SJCRH30 (cell line): Measurements from ENCODE around the gene CFAP157. TPM values are rescaled to one million over a fixed set of nuclear protein-coding genes. Genes with fewer than 3 reads are reported as not detected.

Experiments used
- DNase-seq, 2 experiments: peaks; one replicate each; pipeline ENCODE4 v3.0.0-alpha.2; 2015 to 2020
- H3K27ac ChIP-seq: fragments of 250-450 bp; sonication (Bioruptor Pico); 2 replicates; pipeline ENCODE4 v1.5.1; 2020; ENCODE audit warnings: mild to moderate bottlenecking, moderate library complexity
- H3K27me3 ChIP-seq: fragments of 250-450 bp; sonication (Bioruptor Pico); 2 replicates; pipeline ENCODE4 v1.5.1; 2020; ENCODE audit warnings: mild to moderate bottlenecking, moderate library complexity
- H3K36me3 ChIP-seq: fragments of 250-450 bp; sonication (Bioruptor Pico); 2 replicates; pipeline ENCODE4 v1.5.1; 2020; ENCODE audit warnings: mild to moderate bottlenecking, moderate library complexity
- H3K4me1 ChIP-seq: fragments of 250-450 bp; sonication (Bioruptor Pico); 2 replicates; pipeline ENCODE4 v1.5.1; 2020; ENCODE audit warnings: mild to moderate bottlenecking, moderate library complexity
- H3K4me3 ChIP-seq: fragments of 250-450 bp; sonication (Bioruptor Pico); 2 replicates; pipeline ENCODE4 v1.5.1; 2020; ENCODE audit warnings: mild to moderate bottlenecking, moderate library complexity
- H3K9me3 ChIP-seq: fragments of 250-450 bp; sonication (Bioruptor Pico); replicated peaks from 2 replicates; pipeline ENCODE4 v1.5.1; 2020; ENCODE audit warnings: mild to moderate bottlenecking, moderate library complexity
- total RNA-seq: library from RNA; depleted of rRNA; stranded (reverse); fragments of >200 nt; shearing (Covaris generic); gene quantifications from 2 replicates; pipeline ENCODE4 v1.2.3, GENCODE V29; 2014

CFAP157 gene
- total RNA-seq, 1 experiment from 2014 or later: not detected

DNA sequence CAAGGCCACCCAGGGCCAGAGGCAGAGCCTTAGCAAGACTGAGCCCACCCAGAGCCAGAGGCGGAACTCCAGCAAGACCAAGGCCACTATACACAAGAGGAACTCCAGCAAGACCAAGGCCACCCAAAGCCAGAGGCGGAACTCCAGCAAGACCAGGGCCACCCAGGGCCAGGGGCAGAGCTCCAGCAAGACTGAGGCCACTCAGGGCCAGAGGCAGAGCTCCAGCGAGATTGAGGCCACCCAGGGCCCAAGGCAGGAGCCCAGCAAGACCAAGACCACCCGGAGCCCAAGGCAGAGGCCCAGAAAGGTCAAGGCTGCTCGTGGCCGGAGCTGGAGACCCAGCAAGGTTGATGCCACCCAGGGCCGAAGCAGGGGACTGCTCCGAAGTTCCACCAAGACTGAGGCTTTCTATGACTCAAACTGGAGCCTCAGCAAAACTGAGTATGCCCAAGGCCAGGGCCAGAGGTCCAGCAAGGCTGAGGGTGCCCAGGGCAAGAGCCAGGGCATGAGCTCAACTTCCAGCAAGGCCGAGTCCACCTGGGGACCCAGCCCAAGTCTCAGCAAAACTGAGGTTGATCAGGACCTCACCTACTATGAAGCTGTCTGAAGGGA, 24.1 kb downstream of the CFAP157 start:
- Histone ChIP-seq H3K36me3 (no peaks in the 10 kb centered on the region), H3K4me1 (no peaks in the 10 kb centered on the region; the same call in 1 of the 2 replicates), H3K27ac (no peak overlapping the region), H3K27me3 (peaks cover 15% of the 10 kb centered on the region; the same call in 1 of the 2 replicates), H3K4me3 (no peak overlapping the region), H3K9me3 (no peaks in the 10 kb centered on the region)
- no peak for DNase-seq

GRCh38 chr9:127731938-127732337, 25.1 kb downstream of the CFAP157 start:
- DNase-seq: no peak
- Histone ChIP-seq H3K27ac (no peak overlapping the region), H3K36me3 (no peaks in the 10 kb centered on the region), H3K9me3 (no peaks in the 10 kb centered on the region), H3K27me3 (peaks cover 15% of the 10 kb centered on the region; the same call in 1 of the 2 replicates), H3K4me3 (no peak overlapping the region), H3K4me1 (peaks cover 4% of the 10 kb centered on the region; the same call in 1 of the 2 replicates)

GRCh38 chr9:127732444-127732843, 25.7 kb downstream of the CFAP157 start:
- peaks cover 15% of the 10 kb centered on the region; the same call in 1 of the 2 replicates for H3K27me3 ChIP-seq
- no peak for DNase-seq
- no peak overlapping the region for H3K4me3 ChIP-seq
- H3K27ac ChIP-seq: no peak overlapping the region
- no peaks in the 10 kb centered on the region for H3K9me3 ChIP-seq
- peaks cover 4% of the 10 kb centered on the region; the same call in 1 of the 2 replicates for H3K4me1 ChIP-seq
- no peaks in the 10 kb centered on the region for H3K36me3 ChIP-seq

GRCh38 chr9:127733614-127734013, 26.8 kb downstream of the CFAP157 start:
- H3K36me3 ChIP-seq: no peaks in the 10 kb centered on the region
- H3K9me3 ChIP-seq: no peaks in the 10 kb centered on the region
- H3K27me3 ChIP-seq: peaks cover 15% of the 10 kb centered on the region; the same call in 1 of the 2 replicates
- H3K4me3 ChIP-seq: no peak overlapping the region
- H3K4me1 ChIP-seq: peaks cover 4% of the 10 kb centered on the region; the same call in 1 of the 2 replicates
- DNase-seq: no peak
- no peak overlapping the region for H3K27ac ChIP-seq

DNA sequence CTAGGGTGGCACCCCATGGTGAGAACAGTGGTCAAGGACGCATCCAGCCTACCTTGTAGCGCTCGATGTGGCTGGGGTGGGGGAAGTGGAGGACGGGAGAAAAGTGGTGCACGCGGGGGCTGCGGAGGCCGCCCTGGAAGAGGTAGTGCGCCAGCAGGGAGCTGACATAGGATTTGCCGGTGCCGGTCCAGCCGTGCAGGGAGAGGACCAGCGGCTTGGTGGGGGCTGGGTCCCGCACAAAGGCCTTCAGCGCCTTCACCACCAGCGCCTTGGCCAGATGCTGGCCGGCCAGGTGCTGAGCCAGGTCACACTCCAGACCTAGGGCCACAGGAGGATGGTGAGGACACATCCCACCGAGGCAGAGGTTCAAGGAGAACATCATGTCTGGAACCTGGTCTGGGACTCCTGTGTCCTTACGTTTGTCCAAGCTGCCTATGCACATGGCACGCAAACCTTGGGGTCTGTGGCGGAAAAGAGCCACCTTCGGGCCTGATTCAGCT, 27.5 kb downstream of the CFAP157 start:
- Histone ChIP-seq H3K4me3 (peak overlapping the region; percentile 74), H3K4me1 (peaks cover 4% of the 10 kb centered on the region; the same call in 1 of the 2 replicates), H3K9me3 (no peaks in the 10 kb centered on the region), H3K27me3 (peaks cover 9% of the 10 kb centered on the region; the same call in 1 of the 2 replicates), H3K27ac (no peak overlapping the region), H3K36me3 (no peaks in the 10 kb centered on the region)
- no peak for DNase-seq

GRCh38 chr9:127734747-127735529, 28.1 kb downstream of the CFAP157 start, which contains the start of gene TOR2A:
Gene TOR2A, minus strand, starts transcription at chr9:127735294. Its CDS starts 24 bp downstream, at chr9:127735270.
- Histone ChIP-seq H3K4me3 (peak within 1 kb of the TSS; percentile 74), H3K36me3 (no peaks in the 10 kb centered on the region), H3K27me3 (peaks cover 3% of the 10 kb centered on the region; the same call in 1 of the 2 replicates), H3K27ac (peak within 1 kb of the TSS; percentile 42; the same call in 1 of the 2 replicates), H3K9me3 (no peaks in the 10 kb centered on the region), H3K4me1 (peaks cover 4% of the 10 kb centered on the region; the same call in 1 of the 2 replicates)
- DNase-seq: peak; percentile 98 to 99

DNA sequence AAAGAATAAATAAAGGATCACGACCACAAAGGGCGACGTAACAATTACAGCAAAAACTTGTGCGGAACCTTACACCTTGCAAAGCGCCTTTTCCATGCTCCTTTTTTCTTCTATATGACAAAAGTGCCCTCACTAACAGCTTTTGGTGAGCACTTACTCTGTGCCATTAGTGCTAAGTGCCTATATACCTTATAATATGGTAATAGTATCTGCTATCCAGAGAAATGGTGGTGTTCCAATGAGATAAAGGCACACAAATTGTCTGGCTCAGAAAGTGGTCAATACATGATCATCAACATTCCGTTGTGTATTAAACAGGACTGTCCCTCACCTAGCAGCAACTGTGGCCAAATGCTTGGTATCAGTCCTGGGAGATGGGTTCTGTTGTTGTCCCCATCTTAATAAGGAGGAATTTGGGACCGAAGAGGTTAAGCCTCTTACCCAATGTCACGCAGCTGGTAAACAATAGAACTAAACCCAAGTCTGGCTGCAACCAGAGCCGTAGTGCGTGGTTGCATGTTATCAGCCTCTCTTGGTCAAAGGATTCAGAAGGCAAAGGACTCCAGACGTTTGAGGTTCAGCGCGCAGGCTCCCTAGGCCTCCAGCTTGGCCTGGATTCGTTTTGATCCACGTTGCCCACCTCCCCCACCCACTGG, 28.9 kb downstream of the CFAP157 start:
- Histone ChIP-seq H3K36me3 (no peaks in the 10 kb centered on the region), H3K27me3 (no peaks in the 10 kb centered on the region), H3K9me3 (no peaks in the 10 kb centered on the region), H3K4me3 (no peak overlapping the region), H3K4me1 (peaks cover 4% of the 10 kb centered on the region; the same call in 1 of the 2 replicates), H3K27ac (no peak overlapping the region)
- peak in 1 of 2 experiments; percentile 32 for DNase-seq

- H3K4me1 ChIP-seq: peaks cover 7% of the 10 kb centered on the region; the same call in 1 of the 2 replicates
- H3K27me3 ChIP-seq: no peaks in the 10 kb centered on the region
- no peak overlapping the region for H3K27ac ChIP-seq
- DNase-seq: no peak
- H3K9me3 ChIP-seq: no peaks in the 10 kb centered on the region
- no peaks in the 10 kb centered on the region for H3K36me3 ChIP-seq
- H3K4me3 ChIP-seq: no peak overlapping the region
These were observed 31.9 kb downstream of the CFAP157 start for GRCh38 chr9:127738666-127739065.

- Histone ChIP-seq H3K4me3 (no peak overlapping the region), H3K27me3 (no peaks in the 10 kb centered on the region), H3K36me3 (no peaks in the 10 kb centered on the region), H3K4me1 (peaks cover 7% of the 10 kb centered on the region; the same call in 1 of the 2 replicates), H3K9me3 (no peaks in the 10 kb centered on the region), H3K27ac (no peak overlapping the region)
- DNase-seq: no peak
These were observed 33.0 kb downstream of the CFAP157 start for GRCh38 chr9:127739614-127740330.

DNA sequence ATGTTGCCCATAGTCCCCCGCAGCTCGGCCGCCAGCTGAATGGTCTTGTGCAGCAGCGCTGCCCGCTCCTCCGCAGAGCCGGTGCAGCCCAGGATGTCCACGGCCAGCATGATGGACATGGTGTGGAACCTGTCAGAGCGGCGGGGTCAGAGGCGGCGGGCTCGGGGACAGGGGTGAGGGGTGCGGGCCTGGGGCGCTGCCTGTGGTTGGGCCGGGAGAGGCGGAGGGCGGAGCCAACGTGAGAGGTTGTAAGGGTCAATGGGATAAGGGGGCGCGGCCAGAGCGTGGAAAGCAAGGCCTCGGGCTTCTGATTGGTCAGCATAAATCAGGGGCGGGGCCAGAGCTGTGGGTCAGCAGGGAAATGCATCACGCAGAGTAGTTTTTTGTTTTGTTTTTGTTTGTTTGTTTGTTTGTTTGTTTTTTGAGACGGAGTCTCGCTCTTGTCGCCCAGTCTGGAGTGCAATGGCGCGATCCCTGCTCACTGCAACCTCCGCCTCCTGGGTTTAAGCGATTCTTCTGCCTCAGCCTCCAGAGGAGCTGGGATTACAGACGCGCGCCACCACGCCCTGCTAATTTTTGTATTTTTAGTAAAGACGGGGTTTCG, 35.1 kb downstream of the CFAP157 start:
- DNase-seq: no peak
- 0 out of 2 replicates have a peak, but pooled peaks cover 3% of the 10 kb centered on the region for H3K4me1 ChIP-seq
- no peak overlapping the region for H3K27ac ChIP-seq
- H3K4me3 ChIP-seq: no peak overlapping the region
- no peaks in the 10 kb centered on the region for H3K27me3 ChIP-seq
- no peaks in the 10 kb centered on the region for H3K36me3 ChIP-seq
- H3K9me3 ChIP-seq: no peaks in the 10 kb centered on the region

- H3K36me3 ChIP-seq: no peaks in the 10 kb centered on the region
- no peaks in the 10 kb centered on the region for H3K27me3 ChIP-seq
- no peak for DNase-seq
- H3K27ac ChIP-seq: no peak overlapping the region
- H3K9me3 ChIP-seq: no peaks in the 10 kb centered on the region
- 0 out of 2 replicates have a peak, but pooled peaks cover 3% of the 10 kb centered on the region for H3K4me1 ChIP-seq
- H3K4me3 ChIP-seq: no peak overlapping the region
These were observed 35.8 kb downstream of the CFAP157 start for GRCh38 chr9:127742435-127743088.

GRCh38 chr9:127744398-127745110, 37.8 kb downstream of the CFAP157 start:
- H3K4me1 ChIP-seq: 0 out of 2 replicates have a peak, but pooled peaks cover 3% of the 10 kb centered on the region
- no peaks in the 10 kb centered on the region for H3K9me3 ChIP-seq
- DNase-seq: no peak
- H3K27ac ChIP-seq: no peak overlapping the region
- no peak overlapping the region for H3K4me3 ChIP-seq
- H3K36me3 ChIP-seq: no peaks in the 10 kb centered on the region
- no peaks in the 10 kb centered on the region for H3K27me3 ChIP-seq
